OCI-LY1 (cell line): Measurements from ENCODE around the gene PGAP6.

Source experiments
- CTCF ChIP-seq: fragments of 200-600 bp; sonication (generic), shearing (Covaris generic); IDR thresholded peaks from 2 replicates; pipeline ENCODE4 v1.5.1; 2017; ENCODE audit warnings: mild to moderate bottlenecking, antibody characterized with exemption, low read length, moderate library complexity, mixed read lengths
- EZH2 ChIP-seq: fragments of 200-600 bp; sonication (generic), shearing (Covaris generic); IDR thresholded peaks from 2 replicates; pipeline ENCODE4 v1.8.0; 2017; ENCODE audit warnings: borderline replicate concordance, mixed run types, mild to moderate bottlenecking, antibody characterized with exemption, low read length, moderate library complexity, mixed read lengths

GRCh38 chr16:379183-379960, 2.4 kb downstream of the PGAP6 start:
- TF ChIP-seq CTCF: no peak
- TF ChIP-seq EZH2: no peak
